ENCODE data around the gene YBX1. TPM values are rescaled to one million over a fixed set of nuclear protein-coding genes. Genes with fewer than 3 reads are reported as not detected.

YBX1 gene
- total RNA-seq, 4 donors from 2014 or later: 377 to 579 (median 441) TPM

DNA sequence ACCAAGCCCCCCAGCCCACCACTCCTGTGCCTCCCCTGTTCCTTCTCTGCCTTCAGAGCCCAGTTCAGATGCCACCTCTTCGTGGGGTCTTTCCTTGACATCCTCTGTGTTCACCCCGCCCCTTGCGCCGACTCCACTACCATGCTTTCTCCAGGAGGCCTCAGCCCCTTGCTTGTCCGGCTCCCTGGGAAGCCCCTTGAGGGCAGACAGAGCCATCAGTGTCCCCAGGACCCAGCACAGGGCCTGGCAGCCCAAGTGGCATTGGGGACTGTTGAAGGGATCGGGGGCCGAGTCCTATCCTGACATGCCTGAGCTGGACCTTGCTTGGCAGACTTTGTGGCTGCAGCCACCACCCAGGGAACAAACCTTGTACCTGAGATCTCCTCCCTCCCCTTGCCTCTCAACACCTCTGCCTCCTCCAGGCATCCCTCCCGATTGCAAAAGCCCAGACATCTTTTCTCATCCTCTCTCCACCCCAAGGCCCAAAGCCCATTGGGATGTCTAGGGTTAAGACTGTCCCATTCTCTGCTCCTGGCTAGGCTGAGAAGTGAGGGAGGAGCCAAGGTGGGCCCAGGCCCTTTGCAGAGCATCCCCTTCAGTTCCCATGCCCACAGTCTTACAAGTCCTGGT lies 54.5 kb downstream of the YBX1 start:
- Histone ChIP-seq H3K27me3 (no peaks in the 10 kb centered on the region), H3K27ac (peak overlapping the region in 2 of 4 donors; percentile 74 to 85), H3K9me3 (no peaks in the 10 kb centered on the region), H3K4me3 (peak overlapping the region in 1 of 4 donors; percentile 51), H3K4me1 (peaks cover 0 to 48% (median 7%) of the 10 kb centered on the region in 4 donors), H3K36me3 (peaks cover 0 to 27% (median 0%) of the 10 kb centered on the region in 3 donors)
- 80 to 88% methylated on average over 7 to 8 of the region's 8 CpGs for WGBS, 2 donors
- no peak for DNase-seq (ENCODE audit: low spot score in 2 of 2)
- TF ChIP-seq POLR2A (IDR thresholded peaks at IDR 0.05) (no peak), EP300 (IDR thresholded peaks at IDR 0.05) (no peak)
- TF ChIP-seq, protein P1, sequence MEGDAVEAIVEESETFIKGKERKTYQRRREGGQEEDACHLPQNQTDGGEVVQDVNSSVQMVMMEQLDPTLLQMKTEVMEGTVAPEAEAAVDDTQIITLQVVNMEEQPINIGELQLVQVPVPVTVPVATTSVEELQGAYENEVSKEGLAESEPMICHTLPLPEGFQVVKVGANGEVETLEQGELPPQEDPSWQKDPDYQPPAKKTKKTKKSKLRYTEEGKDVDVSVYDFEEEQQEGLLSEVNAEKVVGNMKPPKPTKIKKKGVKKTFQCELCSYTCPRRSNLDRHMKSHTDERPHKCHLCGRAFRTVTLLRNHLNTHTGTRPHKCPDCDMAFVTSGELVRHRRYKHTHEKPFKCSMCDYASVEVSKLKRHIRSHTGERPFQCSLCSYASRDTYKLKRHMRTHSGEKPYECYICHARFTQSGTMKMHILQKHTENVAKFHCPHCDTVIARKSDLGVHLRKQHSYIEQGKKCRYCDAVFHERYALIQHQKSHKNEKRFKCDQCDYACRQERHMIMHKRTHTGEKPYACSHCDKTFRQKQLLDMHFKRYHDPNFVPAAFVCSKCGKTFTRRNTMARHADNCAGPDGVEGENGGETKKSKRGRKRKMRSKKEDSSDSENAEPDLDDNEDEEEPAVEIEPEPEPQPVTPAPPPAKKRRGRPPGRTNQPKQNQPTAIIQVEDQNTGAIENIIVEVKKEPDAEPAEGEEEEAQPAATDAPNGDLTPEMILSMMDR (IDR thresholded peaks at IDR 0.05): no peak

DNA sequence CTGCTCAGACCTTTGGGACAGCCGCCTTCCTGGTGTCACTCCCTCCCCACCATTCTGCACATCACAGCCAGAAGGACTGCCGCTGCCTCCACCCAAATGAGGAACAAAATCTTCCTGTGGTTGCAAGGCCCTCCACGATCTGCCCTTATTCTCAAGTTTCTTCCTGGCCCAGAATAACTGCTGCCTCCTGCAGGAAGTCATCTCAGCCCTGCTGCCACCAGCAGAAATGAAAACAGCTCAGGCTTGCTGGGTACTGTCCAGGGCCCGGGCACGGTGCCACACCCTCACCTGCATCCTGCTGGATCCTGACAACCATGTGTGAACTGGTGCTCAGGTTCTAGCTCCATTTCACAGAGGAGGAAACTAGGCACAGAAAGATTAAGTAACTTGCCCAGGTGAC lies 55.0 kb downstream of the YBX1 start:
- H3K36me3 ChIP-seq: peaks cover 0 to 27% (median 0%) of the 10 kb centered on the region in 3 donors
- H3K27me3 ChIP-seq: no peaks in the 10 kb centered on the region
- no peak for DNase-seq (ENCODE audit: low spot score in 2 of 2)
- H3K27ac ChIP-seq: peak overlapping the region in 2 of 4 donors; percentile 74 to 85
- H3K9me3 ChIP-seq: no peaks in the 10 kb centered on the region
- peaks cover 0 to 53% (median 8%) of the 10 kb centered on the region in 4 donors for H3K4me1 ChIP-seq
- peak overlapping the region in 1 of 4 donors; percentile 51 for H3K4me3 ChIP-seq
- no peak for TF ChIP-seq EP300 (IDR thresholded peaks at IDR 0.05)
- no peak for TF ChIP-seq POLR2A (IDR thresholded peaks at IDR 0.05)
- TF ChIP-seq, protein P1 (IDR thresholded peaks at IDR 0.05): no peak
- 35 to 61% methylated on average over 5 of the region's 5 CpGs for WGBS, 2 donors

DNA sequence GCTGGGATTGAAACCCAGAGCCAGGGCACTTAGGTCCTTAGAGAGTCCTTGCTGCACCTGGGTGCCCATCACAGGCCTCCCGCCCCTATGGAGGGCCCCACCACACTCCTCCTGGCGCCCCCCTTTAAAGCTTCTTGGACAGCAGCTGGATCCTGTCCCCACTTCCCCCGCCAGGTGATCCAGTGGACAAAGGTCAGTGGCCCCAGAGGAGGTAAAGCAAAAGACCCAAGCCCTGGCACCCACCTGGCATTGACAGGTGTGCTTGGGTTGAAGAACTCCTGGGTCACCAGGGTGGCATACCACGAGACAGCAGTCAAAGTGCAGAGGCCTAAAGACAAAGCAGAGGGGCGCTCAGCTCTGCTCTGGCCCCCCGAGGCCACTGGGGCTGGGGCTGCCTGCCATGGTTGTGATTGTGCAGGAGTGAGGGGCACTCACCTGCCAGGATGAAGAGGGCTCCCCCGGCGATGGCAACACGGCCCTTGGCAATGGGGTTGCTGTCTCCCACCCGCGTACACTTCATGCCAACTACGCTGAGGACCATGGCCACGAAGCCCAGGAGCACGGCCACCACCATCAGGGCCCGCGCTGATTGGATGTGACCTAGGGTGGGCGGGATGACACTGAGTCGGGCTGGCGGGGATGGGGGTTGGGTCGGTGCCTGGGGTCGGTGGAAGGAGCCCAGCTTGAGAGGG lies 55.9 kb downstream of the YBX1 start:
- Histone ChIP-seq H3K4me1 (peaks cover 0 to 62% (median 8%) of the 10 kb centered on the region in 4 donors), H3K36me3 (peaks cover 0 to 27% (median 0%) of the 10 kb centered on the region in 3 donors), H3K9me3 (no peaks in the 10 kb centered on the region), H3K27ac (peak overlapping the region; percentile 40 to 85 (median 76)), H3K4me3 (peak overlapping the region in 3 of 4 donors; percentile 30 to 51 (median 33)), H3K27me3 (no peaks in the 10 kb centered on the region)
- no peak for TF ChIP-seq POLR2A (IDR thresholded peaks at IDR 0.05)
- TF ChIP-seq EP300 (IDR thresholded peaks at IDR 0.05): no peak
- TF ChIP-seq, protein P1 (IDR thresholded peaks at IDR 0.05): no peak
- DNase-seq (ENCODE audit: low spot score in 2 of 2): no peak
- WGBS, 2 donors: 60 to 73% methylated on average over 19 to 21 of the region's 21 CpGs

DNA sequence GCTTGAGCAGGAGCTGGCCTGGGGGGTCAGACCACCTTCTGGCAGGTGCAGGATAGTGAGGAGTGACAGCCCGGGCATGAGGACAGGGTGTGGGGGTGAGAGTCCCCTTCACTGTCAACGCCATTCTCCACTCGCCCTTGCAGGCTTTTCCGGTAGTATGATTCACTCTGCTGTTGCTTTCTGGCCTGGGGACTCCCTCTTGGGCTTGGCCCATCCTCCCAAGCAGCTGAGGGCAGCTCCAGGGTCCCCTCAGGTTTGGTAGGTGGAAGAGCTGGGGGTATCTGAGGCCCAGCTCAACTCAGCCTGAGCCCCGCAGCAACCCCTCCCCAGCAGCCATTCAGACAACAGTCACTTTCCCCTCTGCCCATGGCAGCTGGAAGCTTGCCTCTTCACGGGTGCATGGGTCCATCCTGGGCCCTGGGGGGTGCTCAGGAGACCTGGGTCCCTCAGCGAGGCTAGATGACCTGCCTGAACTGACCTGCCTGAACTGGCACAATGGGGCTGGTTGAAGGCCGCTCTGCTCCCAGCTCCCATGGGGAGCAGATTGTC lies 56.5 kb downstream of the YBX1 start:
- H3K27me3 ChIP-seq: no peaks in the 10 kb centered on the region
- H3K4me1 ChIP-seq: peaks cover 0 to 62% (median 8%) of the 10 kb centered on the region in 4 donors
- 59 to 67% methylated on average over 7 of the region's 8 CpGs for WGBS, 2 donors
- no peak for DNase-seq (ENCODE audit: low spot score in 2 of 2)
- H3K4me3 ChIP-seq: peak overlapping the region; percentile 8 to 51 (median 32)
- TF ChIP-seq POLR2A (IDR thresholded peaks at IDR 0.05) (no peak), EP300 (IDR thresholded peaks at IDR 0.05) (no peak)
- TF ChIP-seq, protein P1 (IDR thresholded peaks at IDR 0.05): no peak
- H3K9me3 ChIP-seq: no peaks in the 10 kb centered on the region
- H3K36me3 ChIP-seq: peaks cover 0 to 22% (median 0%) of the 10 kb centered on the region in 3 donors
- peak overlapping the region; percentile 54 to 85 (median 76) for H3K27ac ChIP-seq

All from tibial nerve (tissue), 4 donors.